Muscle layer of colon (tissue), 2 donors: ENCODE measurements around the gene CBX4.

Experiments used
- H3K27ac ChIP-seq: one replicate; pipeline ENCODE4 v1.7.0; 2013; ENCODE audit warnings: low read depth, mild to moderate bottlenecking, low read length, moderate library complexity
- H3K27me3 ChIP-seq, 2 donors: one replicate each; pipeline ENCODE4 v1.7.0; 2013; ENCODE audit warnings: low read length in 2 of 2, mild to moderate bottlenecking in 2 of 2; ENCODE audit not compliant: insufficient read depth in 2 of 2, control insufficient read depth in 1 of 2
- H3K36me3 ChIP-seq: one replicate; pipeline ENCODE4 v1.7.0; 2013; ENCODE audit warnings: mild to moderate bottlenecking, low read length; ENCODE audit not compliant: insufficient read depth
- H3K4me1 ChIP-seq: one replicate; pipeline ENCODE4 v1.7.0; 2013; ENCODE audit warnings: mild to moderate bottlenecking, low read length; ENCODE audit not compliant: insufficient read depth
- H3K4me3 ChIP-seq, 2 donors: one replicate each; pipeline ENCODE4 v1.7.0; 2013; ENCODE audit warnings: low read length in 2 of 2, low read depth in 1 of 2, mild to moderate bottlenecking in 1 of 2, moderate library complexity in 1 of 2
- H3K9ac ChIP-seq: one replicate; pipeline ENCODE4 v1.7.0; 2013; ENCODE audit warnings: low read length
- H3K9me3 ChIP-seq: one replicate; pipeline ENCODE4 v1.7.0; 2013; ENCODE audit warnings: mild to moderate bottlenecking, low read length
- donor health status: abdominal sarcoma.
- donor health status: Adenocarcinoma of cecum.

The CBX4 gene

GRCh38 chr17:79839356-79840268 lies at the start of gene CBX4:
Gene CBX4, minus strand, starts transcription at chr17:79839440. Its CDS starts 189 bp downstream, at chr17:79839251.
- Histone ChIP-seq H3K36me3 (peaks cover 7% of the 10 kb centered on the region), H3K9ac (peak within 1 kb of the TSS; percentile 70), H3K4me1 (peaks cover 50% of the 10 kb centered on the region), H3K27me3 (peaks cover 32 to 45% of the 10 kb centered on the region in 2 donors), H3K9me3 (no peaks in the 10 kb centered on the region), H3K4me3 (peak within 1 kb of the TSS; percentile 62 to 81), H3K27ac (peak within 1 kb of the TSS; percentile 97)

- H3K27me3 ChIP-seq, result peaks cover 5 to 23% of the 10 kb centered on the region in 2 donors
- H3K4me3 ChIP-seq, result no peak overlapping the region
- H3K27ac ChIP-seq, result no peak overlapping the region
- no peaks in the 10 kb centered on the region for H3K9me3 ChIP-seq
- H3K9ac ChIP-seq, result no peak overlapping the region
- H3K4me1 ChIP-seq, result peaks cover 9% of the 10 kb centered on the region
- H3K36me3 ChIP-seq, result no peaks in the 10 kb centered on the region
Measured at GRCh38 chr17:79888009-79888540, 48.8 kb upstream of the CBX4 start.

- Histone ChIP-seq H3K4me3 (no peak overlapping the region), H3K27me3 (peaks cover 5 to 20% of the 10 kb centered on the region in 2 donors), H3K27ac (no peak overlapping the region), H3K9me3 (no peaks in the 10 kb centered on the region), H3K36me3 (no peaks in the 10 kb centered on the region), H3K4me1 (peaks cover 9% of the 10 kb centered on the region), H3K9ac (no peak overlapping the region)
Measured at GRCh38 chr17:79887451-79887991, 48.3 kb upstream of the CBX4 start.

- Histone ChIP-seq H3K4me3 (no peak overlapping the region), H3K9ac (no peak overlapping the region), H3K9me3 (no peaks in the 10 kb centered on the region), H3K4me1 (no peaks in the 10 kb centered on the region), H3K27ac (no peak overlapping the region), H3K36me3 (no peaks in the 10 kb centered on the region), H3K27me3 (peaks cover 3 to 5% of the 10 kb centered on the region in 2 donors)
Measured at GRCh38 chr17:79883202-79883601, 44.0 kb upstream of the CBX4 start.

- H3K27ac ChIP-seq, result no peak overlapping the region
- H3K9ac ChIP-seq, result no peak overlapping the region
- H3K4me1 ChIP-seq, result no peaks in the 10 kb centered on the region
- no peaks in the 10 kb centered on the region for H3K9me3 ChIP-seq
- H3K4me3 ChIP-seq, result no peak overlapping the region
- no peaks in the 10 kb centered on the region for H3K27me3 ChIP-seq
- no peaks in the 10 kb centered on the region for H3K36me3 ChIP-seq
Measured at GRCh38 chr17:79878329-79878947, 39.2 kb upstream of the CBX4 start.

- Histone ChIP-seq H3K9me3 (no peaks in the 10 kb centered on the region), H3K27ac (no peak overlapping the region), H3K4me3 (no peak overlapping the region), H3K9ac (no peak overlapping the region), H3K4me1 (no peaks in the 10 kb centered on the region), H3K36me3 (no peaks in the 10 kb centered on the region), H3K27me3 (no peaks in the 10 kb centered on the region)
Measured at GRCh38 chr17:79877041-79877440, 37.8 kb upstream of the CBX4 start.

- H3K4me1 ChIP-seq, result no peaks in the 10 kb centered on the region
- H3K27ac ChIP-seq, result no peak overlapping the region
- no peaks in the 10 kb centered on the region for H3K9me3 ChIP-seq
- no peaks in the 10 kb centered on the region for H3K27me3 ChIP-seq
- H3K4me3 ChIP-seq, result no peak overlapping the region
- H3K9ac ChIP-seq, result no peak overlapping the region
- no peaks in the 10 kb centered on the region for H3K36me3 ChIP-seq
Measured at GRCh38 chr17:79875511-79875910, 36.3 kb upstream of the CBX4 start.

GRCh38 chr17:79874329-79874981 lies 35.2 kb upstream of the CBX4 start:
- no peaks in the 10 kb centered on the region for H3K9me3 ChIP-seq

GRCh38 chr17:79873583-79873982 lies 34.3 kb upstream of the CBX4 start:
- Histone ChIP-seq H3K36me3 (no peaks in the 10 kb centered on the region), H3K4me1 (no peaks in the 10 kb centered on the region), H3K27ac (no peak overlapping the region), H3K27me3 (no peaks in the 10 kb centered on the region), H3K9ac (no peak overlapping the region), H3K4me3 (no peak overlapping the region), H3K9me3 (no peaks in the 10 kb centered on the region)

More at GRCh38 chr17:79874329-79874981, 35.2 kb upstream of the CBX4 start:
- no peak overlapping the region for H3K27ac ChIP-seq
- H3K4me1 ChIP-seq, result no peaks in the 10 kb centered on the region
- H3K27me3 ChIP-seq, result no peaks in the 10 kb centered on the region
- no peaks in the 10 kb centered on the region for H3K36me3 ChIP-seq
- H3K4me3 ChIP-seq, result no peak overlapping the region
- no peak overlapping the region for H3K9ac ChIP-seq

GRCh38 chr17:79872762-79873161 lies 33.5 kb upstream of the CBX4 start:
- Histone ChIP-seq H3K9me3 (no peaks in the 10 kb centered on the region), H3K36me3 (no peaks in the 10 kb centered on the region), H3K9ac (no peak overlapping the region), H3K4me1 (no peaks in the 10 kb centered on the region), H3K27ac (no peak overlapping the region), H3K4me3 (no peak overlapping the region), H3K27me3 (no peaks in the 10 kb centered on the region)

- Histone ChIP-seq H3K4me1 (no peaks in the 10 kb centered on the region), H3K27ac (no peak overlapping the region), H3K36me3 (no peaks in the 10 kb centered on the region), H3K27me3 (no peaks in the 10 kb centered on the region), H3K4me3 (no peak overlapping the region), H3K9ac (no peak overlapping the region), H3K9me3 (no peaks in the 10 kb centered on the region)
Measured at GRCh38 chr17:79871131-79871530, 31.9 kb upstream of the CBX4 start.
